ENCODE measurements around the gene ORC2. TPM values are rescaled to one million over a fixed set of nuclear protein-coding genes. Genes with fewer than 3 reads are reported as not detected.
"Not testable (repeated sequence)": the region's sequence is repeated elsewhere in the genome, so short reads cannot be mapped to it uniquely, and the experiment has no call there.

Gene ORC2
- total RNA-seq, 1 donor from 2014 or later = 24.0 TPM

GRCh38 chr2:200968735-200969134 is 5.3 kb upstream of the ORC2 start:
- no peak for TF ChIP-seq CTCF (IDR thresholded peaks at IDR 0.05)
- Mint-ChIP-seq H3K9me3 (ENCODE audit: unreplicated experiment) (no peaks in the 10 kb centered on the region), H3K27ac (ENCODE audit: unreplicated experiment) (no peak overlapping the region), H3K4me3 (ENCODE audit: unreplicated experiment) (no peak overlapping the region), H3K27me3 (ENCODE audit: unreplicated experiment) (no peaks in the 10 kb centered on the region), H3K36me3 (ENCODE audit: unreplicated experiment) (no peaks in the 10 kb centered on the region), H3K4me1 (ENCODE audit: unreplicated experiment) (peaks cover 21% of the 10 kb centered on the region)
- DNase-seq (ENCODE audit: extremely low spot score, unreplicated experiment) = no peak

GRCh38 chr2:200968162-200968561 is 4.7 kb upstream of the ORC2 start:
- Mint-ChIP-seq H3K36me3 (ENCODE audit: unreplicated experiment) (no peaks in the 10 kb centered on the region), H3K4me1 (ENCODE audit: unreplicated experiment) (peaks cover 23% of the 10 kb centered on the region), H3K27ac (ENCODE audit: unreplicated experiment) (peak overlapping the region; percentile 57), H3K4me3 (ENCODE audit: unreplicated experiment) (no peak overlapping the region), H3K27me3 (ENCODE audit: unreplicated experiment) (no peaks in the 10 kb centered on the region), H3K9me3 (ENCODE audit: unreplicated experiment) (no peaks in the 10 kb centered on the region)
- no peak for DNase-seq (ENCODE audit: extremely low spot score, unreplicated experiment)
- no peak for TF ChIP-seq CTCF (IDR thresholded peaks at IDR 0.05)

- no peaks in the 10 kb centered on the region for H3K9me3 Mint-ChIP-seq (ENCODE audit: unreplicated experiment)
- no peaks in the 10 kb centered on the region for H3K27me3 Mint-ChIP-seq (ENCODE audit: unreplicated experiment)
- no peak for DNase-seq (ENCODE audit: extremely low spot score, unreplicated experiment)
- H3K27ac Mint-ChIP-seq (ENCODE audit: unreplicated experiment) = peak overlapping the region; percentile 58
- H3K4me3 Mint-ChIP-seq (ENCODE audit: unreplicated experiment) = no peak overlapping the region
- peaks cover 34% of the 10 kb centered on the region for H3K4me1 Mint-ChIP-seq (ENCODE audit: unreplicated experiment)
- no peak for TF ChIP-seq CTCF (IDR thresholded peaks at IDR 0.05)
- H3K36me3 Mint-ChIP-seq (ENCODE audit: unreplicated experiment) = no peaks in the 10 kb centered on the region
Observed at GRCh38 chr2:200966770-200967169, 3.3 kb upstream of the ORC2 start.

GRCh38 chr2:200964498-200964897 is 1.0 kb upstream of the ORC2 start:
- TF ChIP-seq CTCF (IDR thresholded peaks at IDR 0.05) = no peak
- no peak for DNase-seq (ENCODE audit: extremely low spot score, unreplicated experiment)
- H3K27ac Mint-ChIP-seq (ENCODE audit: unreplicated experiment) = peak overlapping the region; percentile 98
- no peaks in the 10 kb centered on the region for H3K27me3 Mint-ChIP-seq (ENCODE audit: unreplicated experiment)
- peaks cover 41% of the 10 kb centered on the region for H3K4me1 Mint-ChIP-seq (ENCODE audit: unreplicated experiment)
- H3K36me3 Mint-ChIP-seq (ENCODE audit: unreplicated experiment) = no peaks in the 10 kb centered on the region
- H3K9me3 Mint-ChIP-seq (ENCODE audit: unreplicated experiment) = no peaks in the 10 kb centered on the region
- peak overlapping the region; percentile 98 for H3K4me3 Mint-ChIP-seq (ENCODE audit: unreplicated experiment)

GRCh38 chr2:200963918-200964252 is 425 bp upstream of the ORC2 start:
- not testable (repeated sequence) for H3K27me3 Mint-ChIP-seq (ENCODE audit: unreplicated experiment); H3K9me3 Mint-ChIP-seq (ENCODE audit: unreplicated experiment); H3K36me3 Mint-ChIP-seq (ENCODE audit: unreplicated experiment); DNase-seq (ENCODE audit: extremely low spot score, unreplicated experiment)
- Mint-ChIP-seq H3K4me3 (ENCODE audit: unreplicated experiment) (peak overlapping the region; percentile 98), H3K27ac (ENCODE audit: unreplicated experiment) (peak overlapping the region; percentile 98), H3K4me1 (ENCODE audit: unreplicated experiment) (peaks cover 41% of the 10 kb centered on the region)

- Mint-ChIP-seq H3K9me3 (ENCODE audit: unreplicated experiment) (no peaks in the 10 kb centered on the region), H3K36me3 (ENCODE audit: unreplicated experiment) (peaks cover 6% of the 10 kb centered on the region), H3K27ac (ENCODE audit: unreplicated experiment) (peak overlapping the region; percentile 98), H3K4me3 (ENCODE audit: unreplicated experiment) (peak overlapping the region; percentile 98), H3K4me1 (ENCODE audit: unreplicated experiment) (peaks cover 41% of the 10 kb centered on the region), H3K27me3 (ENCODE audit: unreplicated experiment) (no peaks in the 10 kb centered on the region)
- TF ChIP-seq CTCF (IDR thresholded peaks at IDR 0.05) = no peak
- DNase-seq (ENCODE audit: extremely low spot score, unreplicated experiment) = no peak
Observed at GRCh38 chr2:200962811-200963123, 693 bp downstream of the ORC2 start.

Data from osteocyte (in vitro differentiated cells).